GM12892 (cell line): ENCODE data around the gene SPEG.

ENCODE experiments used
- POLR2A ChIP-seq: IDR thresholded peaks from 2 replicates; pipeline ENCODE4 v1.6.1; 2011; ENCODE audit warnings: low read depth, low read length, control low read depth
- POLR2AphosphoS5 ChIP-seq: IDR thresholded peaks from 2 replicates; pipeline ENCODE4 v1.6.1; 2011; ENCODE audit warnings: low read depth, low read length, control low read depth
- TAF1 ChIP-seq: IDR thresholded peaks from 2 replicates; pipeline ENCODE4 v1.6.1; 2011; ENCODE audit warnings: low read depth, mild to moderate bottlenecking, control low read depth, low read length, borderline replicate concordance

GRCh38 chr2:219410390-219410789, 24.3 kb upstream of the SPEG start:
- TF ChIP-seq POLR2A = no peak
- no peak for TF ChIP-seq POLR2AphosphoS5
- no peak for TF ChIP-seq TAF1
